Erythroblast (primary cell): ENCODE measurements around the gene SBNO2.

Experiments used
- GATA1 ChIP-seq: IDR thresholded peaks from 2 replicates; pipeline ENCODE4 v1.6.1; 2011; ENCODE audit warnings: low read depth, mild to moderate bottlenecking, control low read depth, low read length, moderate library complexity
- POLR2A ChIP-seq: IDR thresholded peaks from 2 replicates; pipeline ENCODE4 v1.6.1; 2011; ENCODE audit warnings: mild to moderate bottlenecking, low read length

DNA sequence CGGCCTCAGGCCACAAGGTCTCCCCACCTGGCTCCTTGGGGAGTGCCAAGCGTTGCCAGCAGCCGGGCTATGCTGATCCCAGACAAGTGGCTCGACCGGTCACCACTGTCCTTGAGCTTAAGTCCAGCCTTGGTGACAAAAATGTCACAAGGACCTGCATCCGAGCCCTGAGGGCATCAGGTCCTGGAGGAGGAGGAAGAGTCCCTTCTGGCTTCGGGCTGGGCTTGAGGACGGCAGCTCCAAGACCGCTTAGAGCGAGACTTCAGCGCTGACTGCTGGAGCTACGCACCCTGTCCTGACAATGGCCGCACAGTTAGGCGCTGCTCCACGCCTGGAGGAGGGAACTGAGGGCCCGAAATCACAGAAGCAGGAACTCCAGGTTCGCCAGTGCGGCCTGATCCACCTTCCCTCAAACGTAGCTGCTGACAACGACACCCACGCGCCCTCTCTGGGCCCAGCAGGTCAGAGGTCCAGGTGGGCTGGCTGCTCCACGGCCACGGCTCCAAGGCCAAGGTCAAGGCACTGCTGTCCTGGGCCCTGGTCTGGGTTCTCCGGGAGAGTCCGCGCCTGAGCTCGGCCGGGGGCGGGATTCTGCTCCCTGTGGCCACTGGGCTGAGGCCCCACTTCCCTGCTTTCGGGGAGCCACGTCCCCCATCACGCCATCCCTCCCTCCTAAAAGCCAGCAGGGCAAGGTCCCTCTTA, 7.0 kb downstream of the SBNO2 start:
- TF ChIP-seq POLR2A (no peak), GATA1 (no peak)
